WI38 (cell line): ENCODE measurements around the gene ZNF316.

Experiments
- H3K4me3 ChIP-seq: 2 replicates; pipeline ENCODE4 v1.5.1; 2011; ENCODE audit warnings: low read depth, mild to moderate bottlenecking, control low read depth, low read length
- CTCF ChIP-seq: IDR thresholded peaks from 2 replicates; pipeline ENCODE4 v1.5.1; 2012; ENCODE audit warnings: low read depth, mild to moderate bottlenecking, control low read depth, low read length

Gene ZNF316

GRCh38 chr7:6614953-6615722, 22.0 kb upstream of the ZNF316 start, which contains the start of gene ZNF853:
Gene ZNF853, plus strand, starts transcription at chr7:6615610. Its CDS starts 565 bp downstream, at chr7:6616175.
- no peak for TF ChIP-seq CTCF
- peak within 1 kb of the TSS; percentile 46 for H3K4me3 ChIP-seq

- H3K4me3 ChIP-seq: peak overlapping the region; percentile 46
Observed at GRCh38 chr7:6615723-6616555, 21.2 kb upstream of the ZNF316 start.

GRCh38 chr7:6616854-6617643, 20.1 kb upstream of the ZNF316 start:
- H3K4me3 ChIP-seq: no peak overlapping the region
- no peak for TF ChIP-seq CTCF

More at GRCh38 chr7:6615723-6616555, 21.2 kb upstream of the ZNF316 start:
- no peak for TF ChIP-seq CTCF

GRCh38 chr7:6618621-6619020, 18.5 kb upstream of the ZNF316 start:
- no peak overlapping the region for H3K4me3 ChIP-seq
- TF ChIP-seq CTCF: no peak

GRCh38 chr7:6619961-6620360, 17.2 kb upstream of the ZNF316 start:
- no peak overlapping the region for H3K4me3 ChIP-seq
- no peak for TF ChIP-seq CTCF

GRCh38 chr7:6621195-6622133, 15.7 kb upstream of the ZNF316 start:
- TF ChIP-seq CTCF: no peak
- H3K4me3 ChIP-seq: no peak overlapping the region
